ENCODE data around the gene BCAS3.
"Not testable (repeated sequence)": the region's sequence is repeated elsewhere in the genome, so short reads cannot be mapped to it uniquely, and the experiment has no call there.

Gene BCAS3

GRCh38 chr17:60677308-60678117, at the start of gene BCAS3:
BCAS3 (plus strand) TSS chr17:60677851.
- in situ Hi-C loops (cut with MboI; ENCODE audit: low sequenced_read_pairs): no loop called here

DNA sequence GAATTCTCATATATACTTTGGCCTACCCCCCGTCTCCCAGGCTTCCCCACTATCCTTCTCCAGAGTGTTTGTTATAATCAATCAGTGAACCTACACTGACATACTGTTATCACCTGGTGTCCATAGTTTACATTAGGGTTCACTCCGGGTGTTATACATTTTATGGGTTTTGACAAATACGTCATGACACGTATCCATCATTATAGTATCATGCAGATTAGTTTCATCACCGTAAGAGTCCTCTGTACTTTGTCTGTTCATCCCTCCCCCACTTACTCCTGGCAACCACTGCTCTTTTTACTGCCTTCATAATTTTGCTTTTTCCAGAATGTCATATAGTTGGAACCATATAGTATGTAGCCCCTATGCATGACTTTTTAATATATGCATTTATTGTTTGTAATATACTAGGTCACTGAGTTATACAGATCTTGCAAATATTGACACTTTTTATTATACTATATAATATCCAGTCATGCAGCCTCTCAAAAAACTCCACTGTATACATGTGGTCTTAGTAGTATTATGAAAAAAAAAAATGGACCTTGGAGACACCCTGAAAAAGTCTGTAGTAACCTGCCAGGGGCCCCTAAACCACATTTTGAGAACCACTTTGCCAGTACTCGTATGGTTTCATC, 49.3 kb upstream of the BCAS3 start:
- in situ Hi-C loops (cut with MboI; ENCODE audit: low sequenced_read_pairs): no loop called here

GRCh38 chr17:60629120-60629519, 48.5 kb upstream of the BCAS3 start:
- in situ Hi-C loops (cut with MboI; ENCODE audit: low sequenced_read_pairs): no loop called here

GRCh38 chr17:60630352-60630751, 47.3 kb upstream of the BCAS3 start:
- in situ Hi-C loops (cut with MboI; ENCODE audit: low sequenced_read_pairs): no loop called here

DNA sequence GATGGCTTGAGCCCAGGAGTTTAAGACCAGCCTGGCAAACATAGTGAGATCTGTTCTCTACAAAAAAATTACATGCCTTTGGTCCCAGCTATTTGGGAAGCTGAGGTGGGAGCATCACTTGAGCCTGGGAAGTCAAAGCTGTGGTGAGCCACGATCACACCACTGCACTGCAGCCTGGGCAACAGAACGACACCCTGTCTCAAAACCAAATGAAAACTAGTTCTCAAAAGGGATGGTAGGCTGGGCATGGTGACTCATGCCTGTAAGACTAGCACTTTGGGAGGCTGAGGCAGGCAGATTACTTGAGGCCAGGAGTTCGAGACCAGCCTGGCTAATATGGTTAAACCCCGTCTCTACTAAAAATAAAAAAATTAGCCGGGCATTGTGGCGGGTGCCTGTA, 46.5 kb upstream of the BCAS3 start:
- in situ Hi-C loops (cut with MboI; ENCODE audit: low sequenced_read_pairs): no loop called here

GRCh38 chr17:60637683-60638082, 40.0 kb upstream of the BCAS3 start:
- in situ Hi-C loops (cut with MboI; ENCODE audit: low sequenced_read_pairs): no loop called here

DNA sequence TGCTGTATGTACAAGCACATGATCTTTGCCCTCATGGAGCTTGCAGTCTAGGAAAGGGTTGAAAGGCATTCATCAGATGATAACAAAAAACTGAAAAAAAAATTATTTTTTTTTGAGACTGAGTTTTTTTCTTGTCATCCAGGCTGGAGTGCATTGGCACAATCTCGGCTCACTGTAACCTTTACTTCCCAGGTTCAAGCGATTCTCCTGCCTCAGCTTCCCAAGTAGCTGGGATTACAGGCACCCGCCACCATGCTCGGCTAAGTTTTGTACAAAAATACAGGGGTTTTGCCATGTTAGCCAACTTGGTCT, 38.7 kb upstream of the BCAS3 start:
- in situ Hi-C loops (cut with MboI; ENCODE audit: low sequenced_read_pairs): no loop called here

DNA sequence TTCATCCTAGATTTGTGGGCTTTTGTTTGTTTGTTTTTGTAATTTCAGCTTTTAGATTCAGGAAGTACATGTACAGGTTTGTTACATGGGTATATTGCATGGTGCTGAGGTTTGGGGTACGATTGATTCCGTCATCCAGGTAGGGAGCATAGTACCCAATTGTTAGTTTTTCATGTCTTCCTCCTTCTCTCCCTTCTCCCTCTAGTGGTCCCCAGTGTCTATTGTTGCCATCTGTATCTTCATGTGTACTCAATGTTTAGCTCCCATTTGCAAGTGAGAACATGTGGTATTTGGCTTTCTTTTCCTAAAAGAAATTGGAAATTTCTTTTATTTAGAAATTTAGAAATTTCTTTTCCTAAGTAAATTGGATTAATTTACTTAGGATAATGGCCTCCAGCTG, 37.1 kb upstream of the BCAS3 start:
- in situ Hi-C loops (cut with MboI; ENCODE audit: low sequenced_read_pairs): no loop called here

DNA sequence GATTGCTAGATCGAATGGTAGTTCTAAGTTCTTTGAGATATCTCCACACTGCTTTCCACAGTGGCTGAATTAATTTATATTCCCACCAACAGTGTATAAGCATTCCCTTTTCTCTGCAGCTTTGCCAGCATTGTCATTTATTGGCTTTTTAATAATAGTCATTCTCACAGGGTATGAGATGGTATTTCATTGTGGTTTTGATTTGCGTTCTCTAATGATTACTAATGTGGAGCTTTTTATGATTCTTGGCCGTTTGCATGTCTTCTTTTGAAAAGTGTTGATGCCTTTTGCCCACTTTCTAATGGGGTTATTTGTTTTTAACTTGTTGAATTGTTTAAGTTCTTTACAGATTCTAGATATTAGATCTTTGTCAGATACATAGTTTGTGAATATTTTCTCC, 36.5 kb upstream of the BCAS3 start:
- in situ Hi-C loops (cut with MboI; ENCODE audit: low sequenced_read_pairs): no loop called here

GRCh38 chr17:60641810-60642220, 35.8 kb upstream of the BCAS3 start:
- in situ Hi-C loops (cut with MboI; ENCODE audit: low sequenced_read_pairs): no loop called here

DNA sequence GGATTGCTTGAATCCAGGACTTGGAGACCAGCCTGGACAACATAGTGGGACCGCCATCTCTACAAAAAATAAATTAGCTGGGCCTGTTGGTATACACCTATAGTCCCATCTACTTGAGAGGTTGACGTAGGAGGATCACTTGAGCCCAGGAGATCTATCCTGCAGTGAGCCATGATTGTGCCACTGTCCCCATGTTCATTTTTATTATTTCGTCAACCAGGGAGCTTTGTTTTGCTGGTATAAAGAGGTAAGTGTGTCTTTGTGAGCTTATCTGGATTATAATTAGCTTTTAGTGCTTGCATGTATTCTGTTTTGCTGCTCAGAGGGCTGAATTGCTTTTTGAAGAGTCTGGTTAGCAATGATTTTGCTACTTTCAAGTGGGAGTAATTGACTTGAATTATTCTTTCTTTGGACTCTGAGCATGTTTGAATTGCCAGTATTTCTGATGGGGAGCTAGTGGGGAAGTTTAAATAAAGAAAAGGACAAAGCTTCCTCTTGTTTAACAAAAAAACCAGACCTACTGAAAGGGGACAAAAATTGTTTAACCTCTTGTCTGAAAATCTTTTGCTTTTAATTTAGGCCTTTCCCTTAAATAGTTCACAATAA, 31.6 kb upstream of the BCAS3 start:
- in situ Hi-C loops (cut with MboI; ENCODE audit: low sequenced_read_pairs): no loop called here

DNA sequence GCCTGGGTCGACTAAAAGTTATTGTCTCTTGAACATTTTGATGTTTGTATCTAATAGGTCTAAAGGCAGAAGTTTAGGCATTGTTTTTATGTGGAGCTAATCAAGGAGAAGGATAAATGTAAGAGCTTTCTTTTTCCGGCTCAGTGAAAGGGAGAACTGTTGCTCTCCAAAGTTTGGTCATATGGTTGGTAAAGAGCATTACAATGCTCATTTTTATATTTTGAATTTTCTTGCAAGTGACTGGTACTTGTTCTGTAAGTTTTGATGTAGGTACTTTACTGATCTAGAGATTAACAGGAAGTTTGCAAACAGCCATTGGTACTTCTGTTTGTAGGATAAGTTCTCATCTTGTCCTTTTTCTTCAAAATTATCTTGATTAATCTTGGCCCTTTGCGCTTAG, 30.9 kb upstream of the BCAS3 start:
- in situ Hi-C loops (cut with MboI; ENCODE audit: low sequenced_read_pairs): no loop called here

- in situ Hi-C loops (cut with MboI; ENCODE audit: low sequenced_read_pairs): no loop called here
Measured at GRCh38 chr17:60647705-60648104, 29.9 kb upstream of the BCAS3 start.

GRCh38 chr17:60652454-60653247, 25.0 kb upstream of the BCAS3 start:
- in situ Hi-C loops (cut with MboI; ENCODE audit: low sequenced_read_pairs): no loop called here

DNA sequence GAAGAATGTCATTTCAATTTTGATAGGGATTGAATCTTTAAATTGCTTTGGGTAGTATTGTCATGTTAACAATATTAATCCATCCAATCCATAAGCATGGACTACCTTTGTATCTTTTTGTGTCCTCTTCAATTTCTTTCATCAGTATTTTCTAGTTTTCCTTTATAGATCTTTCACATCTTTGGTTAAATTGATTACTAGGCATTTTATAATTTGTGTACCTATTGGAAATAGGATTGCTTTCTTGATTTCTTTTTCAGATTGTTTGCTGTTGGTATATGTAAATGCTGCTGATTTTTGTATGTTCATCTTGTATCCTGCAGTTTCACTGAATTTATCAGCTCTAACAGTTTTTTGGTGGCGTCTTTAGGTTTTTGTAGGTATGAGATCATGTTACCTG, 24.1 kb upstream of the BCAS3 start:
- in situ Hi-C loops (cut with MboI; ENCODE audit: low sequenced_read_pairs): no loop called here

GRCh38 chr17:60656499-60656898, 21.2 kb upstream of the BCAS3 start:
- in situ Hi-C loops (cut with MboI; ENCODE audit: low sequenced_read_pairs): no loop called here

GRCh38 chr17:60659156-60659555, 18.5 kb upstream of the BCAS3 start:
- in situ Hi-C loops (cut with MboI; ENCODE audit: low sequenced_read_pairs): no loop called here

- in situ Hi-C loops (cut with MboI; ENCODE audit: low sequenced_read_pairs): no loop called here
Measured at GRCh38 chr17:60661489-60661888, 16.2 kb upstream of the BCAS3 start.

DNA sequence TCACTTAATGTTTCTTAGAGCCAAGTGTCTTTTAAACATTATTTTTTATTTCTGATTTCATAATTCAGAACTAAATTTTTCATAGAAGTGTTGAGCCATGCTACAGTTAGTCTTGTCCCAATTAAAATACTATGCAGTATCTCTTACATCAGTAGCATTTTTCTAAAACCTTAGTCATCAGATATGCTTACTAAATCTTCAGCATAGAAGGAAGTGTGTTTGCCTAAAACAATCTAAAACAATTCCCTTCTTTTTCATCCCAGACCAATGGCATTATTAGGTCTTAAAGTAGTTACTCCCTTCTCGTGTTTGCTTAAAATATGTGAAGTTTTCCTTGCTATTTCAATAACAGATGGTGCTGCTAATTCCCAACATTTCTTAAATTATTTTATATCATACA, 13.6 kb upstream of the BCAS3 start:
- in situ Hi-C loops (cut with MboI; ENCODE audit: low sequenced_read_pairs): no loop called here

DNA sequence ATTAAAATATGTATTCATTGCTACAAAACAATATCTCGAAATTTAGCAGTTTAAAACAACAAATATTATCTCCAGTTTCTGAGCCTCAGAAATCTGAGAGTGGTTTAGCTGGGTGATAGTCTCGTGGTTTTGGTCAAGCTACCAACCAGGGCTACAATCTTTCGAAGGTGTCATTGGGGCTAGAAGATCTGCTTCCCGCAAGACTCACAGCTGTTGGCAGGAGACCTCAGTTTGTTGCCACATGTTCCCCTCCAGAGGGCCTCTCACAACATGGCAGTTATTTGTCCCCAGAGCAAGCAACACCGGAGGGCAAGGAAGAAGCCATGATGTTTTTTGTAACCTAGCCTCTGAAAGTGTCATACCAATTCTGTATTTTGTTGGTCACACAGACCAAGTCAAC, 12.0 kb upstream of the BCAS3 start:
- in situ Hi-C loops (cut with MboI; ENCODE audit: low sequenced_read_pairs): no loop called here

GRCh38 chr17:60668741-60669140, 8.9 kb upstream of the BCAS3 start:
- in situ Hi-C loops (cut with MboI; ENCODE audit: low sequenced_read_pairs): not testable (repeated sequence)

DNA sequence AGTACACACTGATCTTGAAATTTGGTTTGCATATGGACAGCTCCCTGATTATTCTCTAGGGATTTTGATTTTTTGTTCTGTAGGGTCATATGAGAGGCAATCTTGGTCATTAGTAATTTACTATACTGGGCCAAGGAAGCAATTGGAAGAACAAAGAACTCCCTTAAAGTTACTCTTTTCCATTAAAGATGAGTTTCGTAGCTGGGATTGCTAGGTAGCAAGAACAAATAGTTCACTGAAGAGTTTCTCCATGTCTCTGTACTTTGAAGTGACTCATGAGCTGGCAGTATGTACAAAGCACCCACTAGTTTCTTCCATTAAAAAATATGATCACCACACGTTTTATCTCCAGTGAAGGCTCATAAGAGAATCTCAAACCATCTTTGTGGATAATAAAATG, 6.2 kb upstream of the BCAS3 start:
- in situ Hi-C loops (cut with MboI; ENCODE audit: low sequenced_read_pairs): no loop called here

Data from HL-60/S4 treated with phorbol 12-myristate 13-acetate at 8.2 ng/mL for 4 days and 3 days (cell line).